Ishikawa (cell line): ENCODE measurements around the gene VTI1A.

Source experiments
- CEBPB ChIP-seq: IDR thresholded peaks from 2 replicates; pipeline ENCODE4 v1.6.1; 2012
- CREB1 ChIP-seq: IDR thresholded peaks from 2 replicates; pipeline ENCODE4 v1.6.1; 2012; ENCODE audit warnings: low read depth
- EGR1 ChIP-seq: IDR thresholded peaks from 2 replicates; pipeline ENCODE4 v1.6.1; 2012
- EP300 ChIP-seq: IDR thresholded peaks from 2 replicates; pipeline ENCODE4 v1.6.1; 2012; ENCODE audit warnings: borderline replicate concordance
- FOXM1 ChIP-seq: IDR thresholded peaks from 2 replicates; pipeline ENCODE4 v1.6.1; 2012; ENCODE audit warnings: low read depth, borderline replicate concordance
- MAX ChIP-seq: IDR thresholded peaks from 2 replicates; pipeline ENCODE4 v1.6.1; 2012
- NFIC ChIP-seq: IDR thresholded peaks from 2 replicates; pipeline ENCODE4 v1.6.1; 2012
- RAD21 ChIP-seq: IDR thresholded peaks from 2 replicates; pipeline ENCODE4 v1.6.1; 2012; ENCODE audit warnings: low read depth
- TAF1 ChIP-seq: IDR thresholded peaks from 2 replicates; pipeline ENCODE4 v1.6.1; 2012; ENCODE audit warnings: low read depth, mild to moderate bottlenecking
- TCF12 ChIP-seq: IDR thresholded peaks from 2 replicates; pipeline ENCODE4 v1.6.1; 2012; ENCODE audit warnings: low read depth
- TEAD4 ChIP-seq: IDR thresholded peaks from 2 replicates; pipeline ENCODE4 v1.6.1; 2012
- YY1 ChIP-seq: IDR thresholded peaks from 2 replicates; pipeline ENCODE4 v1.6.1; 2012; ENCODE audit warnings: low read depth
- ZBTB7A ChIP-seq: IDR thresholded peaks from 2 replicates; pipeline ENCODE4 v1.6.1; 2012; ENCODE audit warnings: low read depth
- TF ChIP-seq, protein P1 (sequence below): IDR thresholded peaks from 2 replicates; pipeline ENCODE4 v1.6.1; 2012; ENCODE audit warnings: low read depth, mild to moderate bottlenecking
- TF ChIP-seq, protein P2 (sequence below): IDR thresholded peaks from 2 replicates; pipeline ENCODE4 v1.6.1; 2012

Gene VTI1A

GRCh38 chr10:112851181-112851580 lies 404.2 kb downstream of the VTI1A start:
- TF ChIP-seq CREB1 (no peak), RAD21 (no peak), YY1 (no peak), FOXM1 (no peak), TAF1 (no peak), EGR1 (no peak), ZBTB7A (no peak), TEAD4 (no peak), CEBPB (no peak), MAX (no peak)
- TF ChIP-seq, protein P1, sequence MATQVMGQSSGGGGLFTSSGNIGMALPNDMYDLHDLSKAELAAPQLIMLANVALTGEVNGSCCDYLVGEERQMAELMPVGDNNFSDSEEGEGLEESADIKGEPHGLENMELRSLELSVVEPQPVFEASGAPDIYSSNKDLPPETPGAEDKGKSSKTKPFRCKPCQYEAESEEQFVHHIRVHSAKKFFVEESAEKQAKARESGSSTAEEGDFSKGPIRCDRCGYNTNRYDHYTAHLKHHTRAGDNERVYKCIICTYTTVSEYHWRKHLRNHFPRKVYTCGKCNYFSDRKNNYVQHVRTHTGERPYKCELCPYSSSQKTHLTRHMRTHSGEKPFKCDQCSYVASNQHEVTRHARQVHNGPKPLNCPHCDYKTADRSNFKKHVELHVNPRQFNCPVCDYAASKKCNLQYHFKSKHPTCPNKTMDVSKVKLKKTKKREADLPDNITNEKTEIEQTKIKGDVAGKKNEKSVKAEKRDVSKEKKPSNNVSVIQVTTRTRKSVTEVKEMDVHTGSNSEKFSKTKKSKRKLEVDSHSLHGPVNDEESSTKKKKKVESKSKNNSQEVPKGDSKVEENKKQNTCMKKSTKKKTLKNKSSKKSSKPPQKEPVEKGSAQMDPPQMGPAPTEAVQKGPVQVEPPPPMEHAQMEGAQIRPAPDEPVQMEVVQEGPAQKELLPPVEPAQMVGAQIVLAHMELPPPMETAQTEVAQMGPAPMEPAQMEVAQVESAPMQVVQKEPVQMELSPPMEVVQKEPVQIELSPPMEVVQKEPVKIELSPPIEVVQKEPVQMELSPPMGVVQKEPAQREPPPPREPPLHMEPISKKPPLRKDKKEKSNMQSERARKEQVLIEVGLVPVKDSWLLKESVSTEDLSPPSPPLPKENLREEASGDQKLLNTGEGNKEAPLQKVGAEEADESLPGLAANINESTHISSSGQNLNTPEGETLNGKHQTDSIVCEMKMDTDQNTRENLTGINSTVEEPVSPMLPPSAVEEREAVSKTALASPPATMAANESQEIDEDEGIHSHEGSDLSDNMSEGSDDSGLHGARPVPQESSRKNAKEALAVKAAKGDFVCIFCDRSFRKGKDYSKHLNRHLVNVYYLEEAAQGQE = no peak
- TF ChIP-seq, protein P2, sequence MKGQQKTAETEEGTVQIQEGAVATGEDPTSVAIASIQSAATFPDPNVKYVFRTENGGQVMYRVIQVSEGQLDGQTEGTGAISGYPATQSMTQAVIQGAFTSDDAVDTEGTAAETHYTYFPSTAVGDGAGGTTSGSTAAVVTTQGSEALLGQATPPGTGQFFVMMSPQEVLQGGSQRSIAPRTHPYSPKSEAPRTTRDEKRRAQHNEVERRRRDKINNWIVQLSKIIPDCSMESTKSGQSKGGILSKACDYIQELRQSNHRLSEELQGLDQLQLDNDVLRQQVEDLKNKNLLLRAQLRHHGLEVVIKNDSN = no peak

DNA sequence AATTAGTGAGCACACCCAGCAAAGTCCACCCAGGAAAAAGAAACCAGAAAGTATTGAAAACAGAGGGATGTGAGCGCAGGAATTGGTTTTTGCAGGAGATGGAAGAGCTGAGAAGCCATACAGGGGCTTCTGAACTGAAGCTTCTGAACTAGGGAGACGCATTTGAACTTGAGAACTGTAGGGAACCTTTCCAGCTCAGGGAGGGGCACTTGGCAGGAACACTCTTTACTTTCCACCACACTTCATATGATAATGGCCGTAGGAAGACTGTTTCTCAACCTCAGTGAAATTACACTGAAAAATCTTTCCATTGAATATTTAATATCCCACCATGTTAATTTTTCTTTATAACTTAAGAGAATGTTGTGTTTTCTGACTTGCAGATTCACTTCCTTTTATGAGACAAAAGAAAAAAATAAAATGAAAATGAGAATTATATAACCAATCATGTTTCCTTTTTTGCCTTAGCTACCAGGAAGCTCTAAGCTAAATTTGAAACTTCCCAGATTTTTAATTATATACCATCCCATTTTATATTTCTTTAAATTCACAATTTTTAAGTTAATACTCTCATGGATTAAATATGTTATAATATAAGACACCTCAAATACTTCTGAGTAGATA lies 404.7 kb downstream of the VTI1A start:
- no peak for TF ChIP-seq YY1
- TF ChIP-seq CEBPB = no peak

- no peak for TF ChIP-seq CREB1
- TF ChIP-seq FOXM1 = no peak
- TF ChIP-seq YY1 = no peak
- no peak for TF ChIP-seq NFIC
- TF ChIP-seq ZBTB7A = no peak
- TF ChIP-seq TEAD4 = no peak
- TF ChIP-seq TCF12 = no peak
- no peak for TF ChIP-seq TAF1
- TF ChIP-seq, protein P2 = no peak
- TF ChIP-seq RAD21 = no peak
- no peak for TF ChIP-seq CEBPB
- TF ChIP-seq, protein P1 = no peak
- TF ChIP-seq MAX = no peak
- TF ChIP-seq EGR1 = no peak
- no peak for TF ChIP-seq EP300
Measured at GRCh38 chr10:112852306-112852705, 405.3 kb downstream of the VTI1A start.

- TF ChIP-seq RAD21 (no peak), MAX (no peak), CREB1 (no peak), FOXM1 (no peak), EGR1 (no peak)
- TF ChIP-seq, protein P2 = no peak
- TF ChIP-seq, protein P1 = no peak
Measured at GRCh38 chr10:112855134-112855533, 408.1 kb downstream of the VTI1A start.

- no peak for TF ChIP-seq EP300
- TF ChIP-seq CREB1 = no peak
- TF ChIP-seq RAD21 = no peak
- TF ChIP-seq CEBPB = no peak
- no peak for TF ChIP-seq ZBTB7A
- TF ChIP-seq TAF1 = no peak
- TF ChIP-seq YY1 = no peak
- TF ChIP-seq FOXM1 = no peak
- no peak for TF ChIP-seq TCF12
- TF ChIP-seq, protein P1 = no peak
Measured at GRCh38 chr10:112857493-112857892, 410.5 kb downstream of the VTI1A start.
